Kidney (tissue), 14 donors: ENCODE data around the gene DRGX. TPM values are rescaled to one million over a fixed set of nuclear protein-coding genes. Genes with fewer than 3 reads are reported as not detected.

ENCODE experiments used
- DNase-seq, 5 donors: peaks; one replicate each; pipeline ENCODE4 v3.0.0-alpha.2; 2013 to 2020
- FAIRE-seq: peaks from 2 replicates; lab custom pipeline; 2012; peaks lifted over from hg19 to GRCh38; lab: Jason Lieb, UNC
- H3K27ac ChIP-seq, 2 donors: one replicate each; pipeline ENCODE4 v1.7.0; 2013; ENCODE audit warnings: low read depth in 2 of 2, low read length in 2 of 2, inconsistent platforms in 1 of 2
- H3K27me3 ChIP-seq: one replicate; pipeline ENCODE4 v1.7.1; 2013; ENCODE audit warnings: low read length, inconsistent platforms; ENCODE audit not compliant: control insufficient read depth, insufficient read depth
- H3K36me3 ChIP-seq, 3 donors: one replicate each; pipeline versions ENCODE4 v1.7.0 to v1.7.1; 2013; ENCODE audit warnings: low read length in 3 of 3, control low read depth in 1 of 3, inconsistent platforms in 1 of 3; ENCODE audit not compliant: insufficient read depth in 3 of 3, control insufficient read depth in 2 of 3
- H3K4me1 ChIP-seq, 3 donors: one replicate each; pipeline versions ENCODE4 v1.7.0 to v1.7.1; 2013; ENCODE audit warnings: low read length in 3 of 3, inconsistent platforms in 1 of 3, low read depth in 1 of 3; ENCODE audit not compliant: control insufficient read depth in 2 of 3, insufficient read depth in 2 of 3
- H3K4me3 ChIP-seq, 3 donors: one replicate each; pipeline versions ENCODE4 v1.7.0 to v1.8.1; 2013; ENCODE audit warnings: low read length in 3 of 3, control low read depth in 1 of 3, inconsistent platforms in 1 of 3
- H3K9ac ChIP-seq, 3 donors: one replicate each; pipeline versions ENCODE4 v1.7.0 to v1.7.1; 2013; ENCODE audit warnings: low read length in 3 of 3, control low read depth in 1 of 3, inconsistent platforms in 1 of 3
- H3K9me3 ChIP-seq, 3 donors: one replicate each; pipeline versions ENCODE4 v1.7.0 to v1.7.1; 2013; ENCODE audit warnings: low read length in 3 of 3, control low read depth in 1 of 3, inconsistent platforms in 1 of 3; ENCODE audit not compliant: control insufficient read depth in 2 of 3, insufficient read depth in 1 of 3
- intact Hi-C: fragments of 100-400 bp; cut with DNase I; formaldehyde crosslinking; loops from one replicate; pipeline ENCODE4 v1.11.1; 2022
- polyA plus RNA-seq: library from polyadenylated mRNA; stranded (reverse); fragments of 350-450 nt; fragmentation: Illumina TruSeq; extraction: RNeasy Lipid Tissue Mini Kit (QIAGEN cat#74804); gene quantifications from one replicate; pipeline ENCODE4 v1.2.3, GENCODE V29; 2014; ENCODE audit warnings: low read depth, low replicate concordance; ENCODE audit not compliant: insufficient read depth
- total RNA-seq: library from RNA; stranded (reverse); fragmentation: NEBNext Ultra II Directional; extraction: Animal tissue kit (Norgen Biotek cat#: 25700); gene quantifications from one replicate; pipeline ENCODE4 v1.2.1, GENCODE V29; 2021
- TF ChIP-seq, protein P1 (sequence below): IDR thresholded peaks from 3 replicates; pipeline ENCODE4 v1.5.1; 2012; ENCODE audit warnings: mild to moderate bottlenecking, moderate library complexity, borderline replicate concordance; ENCODE audit not compliant: insufficient read depth; ENCODE audit errors: extremely low read depth
- donor health status: control.
- donor health status: control.
- donor health status: control.
- donor health status: control.
- donor health status: control.
- donor health status: DM: yes; HTN: yes; CAD: no.
- donor health status: Normal renal cell carcinoma (clear cell type).

Gene DRGX
- total and polyA plus RNA-seq, 2 donors from 2014 or later, result not detected

DNA sequence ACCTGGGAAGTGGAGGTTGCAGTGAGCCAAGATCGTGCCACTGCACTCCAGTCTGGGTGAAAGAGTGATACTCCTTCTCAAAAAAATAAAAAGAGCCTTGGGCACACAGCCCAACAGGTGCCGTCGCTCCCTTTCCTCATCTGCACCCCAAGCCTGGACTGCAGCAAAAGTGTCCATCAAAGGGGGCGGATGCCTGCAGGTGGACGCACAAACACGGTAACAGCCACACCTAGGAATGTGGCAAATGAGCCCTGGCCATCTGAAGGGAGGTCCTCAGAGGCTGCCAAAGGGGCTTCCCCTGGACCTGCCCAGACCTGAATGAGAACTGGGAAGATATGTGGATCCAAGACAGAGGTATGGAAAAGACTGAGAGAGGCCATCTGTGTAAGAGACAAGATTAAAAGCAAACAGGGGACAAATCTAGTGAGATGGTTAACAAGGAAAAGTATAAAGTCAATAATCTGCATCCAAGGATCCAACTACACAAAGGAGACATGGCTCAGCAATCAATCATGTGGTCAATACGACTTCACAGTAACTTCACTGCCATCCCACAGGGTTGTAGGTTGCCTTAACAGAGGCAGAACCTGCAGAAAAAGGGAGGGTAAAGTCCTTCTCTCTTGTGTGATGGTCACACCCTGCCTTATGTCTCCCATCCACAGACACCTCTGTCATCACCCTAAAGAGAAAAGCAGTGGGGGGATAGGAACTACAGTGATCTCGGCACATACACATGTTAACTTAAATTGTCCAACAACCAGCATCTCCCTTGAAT lies 25.4 kb downstream of the DRGX start:
- intact Hi-C loops, result no loop called here
- DNase-seq (peak in 1 of 5 donors; percentile 4), FAIRE-seq (no peak)
- no peaks in the 10 kb centered on the region for H3K36me3 ChIP-seq
- H3K9me3 ChIP-seq, result no peaks in the 10 kb centered on the region
- H3K9ac ChIP-seq, result no peak overlapping the region
- H3K4me3 ChIP-seq, result no peak overlapping the region
- no peaks in the 10 kb centered on the region for H3K4me1 ChIP-seq
- H3K27me3 ChIP-seq, result peaks cover 2% of the 10 kb centered on the region
- no peak overlapping the region for H3K27ac ChIP-seq
- TF ChIP-seq, protein P1, sequence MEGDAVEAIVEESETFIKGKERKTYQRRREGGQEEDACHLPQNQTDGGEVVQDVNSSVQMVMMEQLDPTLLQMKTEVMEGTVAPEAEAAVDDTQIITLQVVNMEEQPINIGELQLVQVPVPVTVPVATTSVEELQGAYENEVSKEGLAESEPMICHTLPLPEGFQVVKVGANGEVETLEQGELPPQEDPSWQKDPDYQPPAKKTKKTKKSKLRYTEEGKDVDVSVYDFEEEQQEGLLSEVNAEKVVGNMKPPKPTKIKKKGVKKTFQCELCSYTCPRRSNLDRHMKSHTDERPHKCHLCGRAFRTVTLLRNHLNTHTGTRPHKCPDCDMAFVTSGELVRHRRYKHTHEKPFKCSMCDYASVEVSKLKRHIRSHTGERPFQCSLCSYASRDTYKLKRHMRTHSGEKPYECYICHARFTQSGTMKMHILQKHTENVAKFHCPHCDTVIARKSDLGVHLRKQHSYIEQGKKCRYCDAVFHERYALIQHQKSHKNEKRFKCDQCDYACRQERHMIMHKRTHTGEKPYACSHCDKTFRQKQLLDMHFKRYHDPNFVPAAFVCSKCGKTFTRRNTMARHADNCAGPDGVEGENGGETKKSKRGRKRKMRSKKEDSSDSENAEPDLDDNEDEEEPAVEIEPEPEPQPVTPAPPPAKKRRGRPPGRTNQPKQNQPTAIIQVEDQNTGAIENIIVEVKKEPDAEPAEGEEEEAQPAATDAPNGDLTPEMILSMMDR, result no peak

DNA sequence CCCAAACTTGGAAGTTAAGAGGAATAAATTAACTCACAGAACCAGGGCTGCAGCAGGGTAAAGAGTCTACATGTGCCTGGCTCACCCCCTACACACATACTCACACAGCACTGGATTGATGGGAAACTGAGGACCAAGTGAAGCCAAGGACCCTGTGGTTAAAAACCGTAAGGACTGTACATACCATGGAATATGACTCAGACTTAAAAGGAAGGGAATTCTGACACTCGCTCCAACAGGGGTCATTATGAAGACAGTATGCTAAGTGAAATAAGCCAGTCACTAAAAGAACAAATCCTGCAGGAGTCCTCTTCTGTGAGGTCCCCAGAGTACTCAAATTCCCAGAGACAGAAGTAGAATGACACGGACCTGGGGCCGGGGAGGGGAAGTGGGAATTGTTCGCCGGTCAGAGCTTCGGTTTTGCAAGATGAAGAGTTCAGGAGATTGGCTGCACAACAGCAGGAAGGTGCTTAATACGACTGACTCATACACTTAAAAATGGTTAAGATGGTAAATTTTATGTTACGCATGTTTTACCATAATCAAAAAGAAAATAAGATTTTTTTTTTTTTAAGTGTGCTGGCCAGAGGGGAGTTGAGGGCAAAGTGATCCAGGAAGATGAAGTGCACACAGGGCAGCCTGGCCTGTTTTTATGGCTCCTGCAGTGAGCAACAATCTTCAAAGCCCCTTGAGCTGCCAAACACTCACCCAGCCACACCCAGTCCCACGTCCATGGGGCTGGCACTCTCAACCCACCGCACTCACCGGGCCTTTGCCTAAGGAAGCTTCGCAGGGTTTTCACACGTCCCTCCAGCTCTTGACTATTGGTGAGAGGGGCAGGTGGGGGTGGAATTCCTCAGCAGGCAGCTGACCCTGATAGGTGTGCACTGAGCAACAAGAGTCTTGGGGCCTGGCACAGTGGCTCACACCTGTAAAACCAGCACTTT lies 26.4 kb downstream of the DRGX start:
- Histone ChIP-seq H3K27ac (no peak overlapping the region), H3K9me3 (no peaks in the 10 kb centered on the region), H3K36me3 (no peaks in the 10 kb centered on the region), H3K4me3 (no peak overlapping the region), H3K9ac (no peak overlapping the region), H3K27me3 (peaks cover 2% of the 10 kb centered on the region), H3K4me1 (no peaks in the 10 kb centered on the region)
- intact Hi-C loops, result no loop called here
- TF ChIP-seq, protein P1, result no peak
- FAIRE-seq (no peak), DNase-seq (peak in 1 of 5 donors; percentile 7)

DNA sequence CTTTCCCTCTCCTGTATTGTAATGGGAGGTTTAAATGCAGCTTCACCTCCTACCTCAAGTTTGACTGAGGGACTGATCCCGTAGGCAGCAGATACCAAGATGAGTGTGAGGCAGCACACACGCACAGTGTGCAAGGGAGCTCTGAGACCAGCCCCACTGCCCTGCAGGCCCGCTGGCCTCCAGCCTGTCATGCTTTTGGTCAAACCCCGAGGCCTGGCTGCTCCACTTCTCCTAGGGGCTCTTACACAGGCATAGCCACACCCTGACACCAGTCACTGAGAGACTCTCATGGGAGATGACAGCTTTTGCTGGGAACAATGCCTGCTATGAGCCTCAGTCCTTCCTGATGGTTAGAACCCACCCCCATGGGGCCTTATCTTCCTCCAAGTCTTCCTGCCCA lies 27.6 kb downstream of the DRGX start:
- FAIRE-seq, result no peak

More for the DNA sequence above, 27.6 kb downstream of the DRGX start:
- DNase-seq, result no peak
- Histone ChIP-seq H3K27ac (no peak overlapping the region), H3K36me3 (no peaks in the 10 kb centered on the region), H3K9ac (no peak overlapping the region), H3K27me3 (peaks cover 2% of the 10 kb centered on the region), H3K4me1 (no peaks in the 10 kb centered on the region), H3K4me3 (no peak overlapping the region), H3K9me3 (no peaks in the 10 kb centered on the region)
- TF ChIP-seq, protein P1, result no peak
- intact Hi-C loops, result no loop called here
